ENCODE measurements around the gene FYB1. TPM values are rescaled to one million over a fixed set of nuclear protein-coding genes. Genes with fewer than 3 reads are reported as not detected.

FYB1 gene
- polyA plus RNA-seq, 3 donors, result 75.3 to 141 (median 118) TPM

DNA sequence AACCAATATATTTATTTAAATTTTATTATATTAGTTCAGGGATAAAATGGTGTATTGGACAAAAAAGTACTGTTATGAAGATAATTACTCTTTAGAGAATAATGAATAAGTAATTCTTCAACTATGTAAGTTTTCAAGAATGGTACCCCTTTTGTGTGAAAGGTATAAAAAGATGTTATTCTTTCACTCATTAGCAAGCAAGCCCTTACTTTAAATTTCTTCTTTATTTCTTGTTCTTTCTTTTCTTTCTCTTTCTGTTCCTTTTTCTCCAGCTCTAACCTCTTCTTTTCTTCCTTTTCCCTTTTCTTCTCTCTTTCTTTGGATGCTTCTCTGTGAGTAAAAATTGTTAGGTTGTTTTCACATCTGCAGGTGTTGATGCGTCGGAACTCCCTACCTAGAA lies 82.0 kb downstream of the FYB1 start:
- Mint-ChIP-seq H3K27me3 (ENCODE audit: low read depth in 3 of 3) (no peaks in the 10 kb centered on the region), H3K36me3 (peaks cover 61 to 64% of the 10 kb centered on the region in 2 donors), H3K4me3 (no peak overlapping the region), H3K9me3 (peaks cover 0 to 3% (median 0%) of the 10 kb centered on the region in 7 donors), H3K27ac (peak overlapping the region in 1 of 7 donors; percentile 15), H3K4me1 (no peaks in the 10 kb centered on the region)
- H3K9ac ChIP-seq (ENCODE audit: insufficient read depth, low read length, poor library complexity, severe bottlenecking), result no peak overlapping the region
- no peak overlapping the region for H2AFZ ChIP-seq (ENCODE audit: insufficient read depth, low read depth, low read length, poor library complexity, severe bottlenecking)
- no peak overlapping the region for H3K27ac ChIP-seq (ENCODE audit: low read depth in 1 of 2, low read length in 2 of 2)
- intact Hi-C loops (cut with micrococcal nuclease), result no loop called here
- no peak overlapping the region for H3K4me2 ChIP-seq (replicated peaks; ENCODE audit: extremely low read depth, low read length, poor library complexity, severe bottlenecking)
- H3K9me3 ChIP-seq (replicated peaks in 1 of 2; ENCODE audit: control insufficient read depth in 1 of 2, insufficient read depth in 1 of 2, low read length in 2 of 2), result no peaks in the 10 kb centered on the region
- H3K4me3 ChIP-seq (replicated peaks in 1 of 3; ENCODE audit: low read depth in 2 of 3, low read length in 3 of 3), result no peak overlapping the region
- H3K36me3 ChIP-seq (replicated peaks in 1 of 2; ENCODE audit: control insufficient read depth in 1 of 2, insufficient read depth in 2 of 2, low read length in 2 of 2), result peaks cover 99 to 100% of the 10 kb centered on the region in 2 donors
- TF ChIP-seq, protein P1, sequence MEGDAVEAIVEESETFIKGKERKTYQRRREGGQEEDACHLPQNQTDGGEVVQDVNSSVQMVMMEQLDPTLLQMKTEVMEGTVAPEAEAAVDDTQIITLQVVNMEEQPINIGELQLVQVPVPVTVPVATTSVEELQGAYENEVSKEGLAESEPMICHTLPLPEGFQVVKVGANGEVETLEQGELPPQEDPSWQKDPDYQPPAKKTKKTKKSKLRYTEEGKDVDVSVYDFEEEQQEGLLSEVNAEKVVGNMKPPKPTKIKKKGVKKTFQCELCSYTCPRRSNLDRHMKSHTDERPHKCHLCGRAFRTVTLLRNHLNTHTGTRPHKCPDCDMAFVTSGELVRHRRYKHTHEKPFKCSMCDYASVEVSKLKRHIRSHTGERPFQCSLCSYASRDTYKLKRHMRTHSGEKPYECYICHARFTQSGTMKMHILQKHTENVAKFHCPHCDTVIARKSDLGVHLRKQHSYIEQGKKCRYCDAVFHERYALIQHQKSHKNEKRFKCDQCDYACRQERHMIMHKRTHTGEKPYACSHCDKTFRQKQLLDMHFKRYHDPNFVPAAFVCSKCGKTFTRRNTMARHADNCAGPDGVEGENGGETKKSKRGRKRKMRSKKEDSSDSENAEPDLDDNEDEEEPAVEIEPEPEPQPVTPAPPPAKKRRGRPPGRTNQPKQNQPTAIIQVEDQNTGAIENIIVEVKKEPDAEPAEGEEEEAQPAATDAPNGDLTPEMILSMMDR (IDR thresholded peaks at IDR 0.05), result no peak
- no peak for DNase-seq
- WGBS (ENCODE audit: insufficient coverage), result no CpG with 5 or more reads among the region's 2 CpGs
- peaks cover 0 to under 1% of the 10 kb centered on the region in 2 donors for H3K4me1 ChIP-seq (ENCODE audit: control insufficient read depth in 1 of 2, insufficient read depth in 2 of 2, low read length in 2 of 2)
- no peaks in the 10 kb centered on the region for H3K27me3 ChIP-seq (ENCODE audit: control insufficient read depth in 2 of 2, insufficient read depth in 2 of 2, low read length in 2 of 2)
- peaks cover 5% of the 10 kb centered on the region for H3K79me2 ChIP-seq (ENCODE audit: insufficient read depth, low read length)
- peaks cover 98% of the 10 kb centered on the region for H4K20me1 ChIP-seq (ENCODE audit: insufficient read depth, low read length)

DNA sequence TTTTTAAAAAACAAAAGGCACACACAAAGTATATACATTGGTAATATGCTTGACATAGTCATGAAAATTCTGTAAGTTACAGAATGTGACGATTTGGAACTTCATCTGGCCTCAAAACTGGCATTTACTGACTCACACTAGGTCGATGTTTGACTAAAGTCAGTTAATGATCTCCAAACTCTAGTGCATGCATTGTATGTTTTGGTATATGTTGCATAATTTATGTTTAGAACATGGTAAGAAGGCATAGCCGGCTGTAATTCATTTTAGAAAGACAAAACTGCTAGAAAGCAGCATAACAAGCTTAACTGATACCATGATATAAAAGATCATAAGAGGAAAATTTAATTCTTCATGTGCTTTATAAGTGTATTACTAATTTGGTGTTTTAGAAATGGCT lies 86.6 kb downstream of the FYB1 start:
- intact Hi-C loops (cut with micrococcal nuclease), result no loop called here
- Histone ChIP-seq H3K27me3 (ENCODE audit: control insufficient read depth in 2 of 2, insufficient read depth in 2 of 2, low read length in 2 of 2) (no peaks in the 10 kb centered on the region), H3K9ac (ENCODE audit: insufficient read depth, low read length, poor library complexity, severe bottlenecking) (no peak overlapping the region), H4K20me1 (ENCODE audit: insufficient read depth, low read length) (peaks cover 98% of the 10 kb centered on the region), H3K4me3 (replicated peaks in 1 of 3; ENCODE audit: low read depth in 2 of 3, low read length in 3 of 3) (no peak overlapping the region), H3K4me1 (ENCODE audit: control insufficient read depth in 1 of 2, insufficient read depth in 2 of 2, low read length in 2 of 2) (peaks cover 0 to 7% of the 10 kb centered on the region in 2 donors), H3K27ac (ENCODE audit: low read depth in 1 of 2, low read length in 2 of 2) (no peak overlapping the region), H2AFZ (ENCODE audit: insufficient read depth, low read depth, low read length, poor library complexity, severe bottlenecking) (no peak overlapping the region), H3K4me2 (replicated peaks; ENCODE audit: extremely low read depth, low read length, poor library complexity, severe bottlenecking) (no peak overlapping the region), H3K36me3 (replicated peaks in 1 of 2; ENCODE audit: control insufficient read depth in 1 of 2, insufficient read depth in 2 of 2, low read length in 2 of 2) (peaks cover 98 to 100% of the 10 kb centered on the region in 2 donors), H3K79me2 (ENCODE audit: insufficient read depth, low read length) (no peaks in the 10 kb centered on the region), H3K9me3 (replicated peaks in 1 of 2; ENCODE audit: control insufficient read depth in 1 of 2, insufficient read depth in 1 of 2, low read length in 2 of 2) (no peaks in the 10 kb centered on the region)
- Mint-ChIP-seq H3K4me1 (peaks cover 6% of the 10 kb centered on the region), H3K4me3 (no peak overlapping the region), H3K36me3 (peaks cover 85 to 93% of the 10 kb centered on the region in 2 donors), H3K27ac (no peak overlapping the region), H3K9me3 (peaks cover 0 to 3% (median 0%) of the 10 kb centered on the region in 7 donors), H3K27me3 (ENCODE audit: low read depth in 3 of 3) (no peaks in the 10 kb centered on the region)
- TF ChIP-seq, protein P1 (IDR thresholded peaks at IDR 0.05), result no peak
- WGBS (ENCODE audit: insufficient coverage), result no CpG with 5 or more reads among the region's 3 CpGs
- no peak for DNase-seq

All from CD14-positive monocyte (primary cell).